ENCODE results near the gene PLXNB2.
A peak's percentile ranks its signal among the peaks of the same experiment; 100 is the strongest.

Gene PLXNB2

GRCh38 chr22:50262973-50263617, 44.4 kb downstream of the PLXNB2 start:
- Histone ChIP-seq H3K27ac (no peak overlapping the region), H3K4me3 (no peak overlapping the region)
- DNase-seq (ENCODE audit: low spot score): no peak
- no peak for TF ChIP-seq CTCF (IDR thresholded peaks at IDR 0.05)

GRCh38 chr22:50262460-50262911, 45.0 kb downstream of the PLXNB2 start:
- Histone ChIP-seq H3K4me3 (no peak overlapping the region), H3K27ac (no peak overlapping the region)
- no peak for DNase-seq (ENCODE audit: low spot score)
- TF ChIP-seq CTCF (IDR thresholded peaks at IDR 0.05): no peak

- H3K27ac ChIP-seq: peak within 1 kb of the TSS in 1 of 2 donors; percentile 46
- TF ChIP-seq CTCF (IDR thresholded peaks at IDR 0.05): no peak
- H3K4me3 ChIP-seq: peak within 1 kb of the TSS; percentile 70
- no peak for DNase-seq (ENCODE audit: low spot score)
Measured at GRCh38 chr22:50261615-50262459, 45.6 kb downstream of the PLXNB2 start, which contains the start of gene MAPK12. TSS of gene MAPK12 (minus strand) at chr22:50261683. CDS start at chr22:50261509, 174 bp downstream.

- Histone ChIP-seq H3K27ac (peak overlapping the region in 1 of 2 donors; percentile 46), H3K4me3 (peak overlapping the region; percentile 70)
- TF ChIP-seq CTCF (IDR thresholded peaks at IDR 0.05): no peak
- no peak for DNase-seq (ENCODE audit: low spot score)
Measured at GRCh38 chr22:50260801-50261614, 46.4 kb downstream of the PLXNB2 start.

GRCh38 chr22:50260434-50260800, 47.0 kb downstream of the PLXNB2 start:
- DNase-seq (ENCODE audit: low spot score): no peak
- Histone ChIP-seq H3K27ac (peak overlapping the region in 1 of 2 donors; percentile 46), H3K4me3 (peak overlapping the region; percentile 70)
- no peak for TF ChIP-seq CTCF (IDR thresholded peaks at IDR 0.05)

GRCh38 chr22:50259302-50259701, 48.1 kb downstream of the PLXNB2 start:
- TF ChIP-seq CTCF (IDR thresholded peaks at IDR 0.05): no peak

More at GRCh38 chr22:50259302-50259701, 48.1 kb downstream of the PLXNB2 start:
- Histone ChIP-seq H3K27ac (no peak overlapping the region), H3K4me3 (no peak overlapping the region)
- DNase-seq (ENCODE audit: low spot score): no peak

Measured in coronary artery (tissue), 2 donors.